D721Med (cell line): ENCODE data around the gene KPNA6.
"Not testable (repeated sequence)": the region's sequence is repeated elsewhere in the genome, so short reads cannot be mapped to it uniquely, and the experiment has no call there.

ENCODE experiments used
- DNase-seq: peaks from one replicate; pipeline ENCODE4 v3.0.0; 2011; ENCODE audit warnings: low spot score; ENCODE audit not compliant: insufficient read length
- FAIRE-seq: peaks from 2 replicates; lab custom pipeline; 2011; peaks lifted over from hg19 to GRCh38; lab: Jason Lieb, UNC
- TF ChIP-seq, protein P1 (sequence below): IDR thresholded peaks from 2 replicates; pipeline ENCODE4 v1.5.1; 2012; ENCODE audit warnings: mild to moderate bottlenecking, control low read depth; ENCODE audit not compliant: insufficient read depth; ENCODE audit errors: missing control alignments

KPNA6 gene

DNA sequence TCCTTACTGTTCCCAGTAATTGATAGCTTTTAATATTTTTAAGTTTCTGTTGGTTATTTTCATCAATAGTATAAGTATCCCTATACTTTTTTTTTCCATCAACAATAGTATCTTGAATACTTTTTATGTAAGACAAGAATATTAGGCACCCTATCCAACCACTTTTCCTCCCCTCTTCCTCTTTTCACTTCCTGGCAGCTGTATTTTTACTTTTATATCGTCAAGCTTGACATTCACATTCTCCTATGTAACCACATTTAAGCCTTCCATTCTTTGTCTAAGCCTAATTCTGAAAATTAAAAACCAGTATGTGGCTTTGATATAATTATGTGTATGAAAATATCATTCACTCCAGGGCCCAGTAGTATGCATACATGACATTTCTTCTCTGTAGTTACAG is 25.8 kb upstream of the KPNA6 start:
- DNase-seq, result no peak
- TF ChIP-seq, protein P1, sequence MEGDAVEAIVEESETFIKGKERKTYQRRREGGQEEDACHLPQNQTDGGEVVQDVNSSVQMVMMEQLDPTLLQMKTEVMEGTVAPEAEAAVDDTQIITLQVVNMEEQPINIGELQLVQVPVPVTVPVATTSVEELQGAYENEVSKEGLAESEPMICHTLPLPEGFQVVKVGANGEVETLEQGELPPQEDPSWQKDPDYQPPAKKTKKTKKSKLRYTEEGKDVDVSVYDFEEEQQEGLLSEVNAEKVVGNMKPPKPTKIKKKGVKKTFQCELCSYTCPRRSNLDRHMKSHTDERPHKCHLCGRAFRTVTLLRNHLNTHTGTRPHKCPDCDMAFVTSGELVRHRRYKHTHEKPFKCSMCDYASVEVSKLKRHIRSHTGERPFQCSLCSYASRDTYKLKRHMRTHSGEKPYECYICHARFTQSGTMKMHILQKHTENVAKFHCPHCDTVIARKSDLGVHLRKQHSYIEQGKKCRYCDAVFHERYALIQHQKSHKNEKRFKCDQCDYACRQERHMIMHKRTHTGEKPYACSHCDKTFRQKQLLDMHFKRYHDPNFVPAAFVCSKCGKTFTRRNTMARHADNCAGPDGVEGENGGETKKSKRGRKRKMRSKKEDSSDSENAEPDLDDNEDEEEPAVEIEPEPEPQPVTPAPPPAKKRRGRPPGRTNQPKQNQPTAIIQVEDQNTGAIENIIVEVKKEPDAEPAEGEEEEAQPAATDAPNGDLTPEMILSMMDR, result no peak
- FAIRE-seq, result no peak

DNA sequence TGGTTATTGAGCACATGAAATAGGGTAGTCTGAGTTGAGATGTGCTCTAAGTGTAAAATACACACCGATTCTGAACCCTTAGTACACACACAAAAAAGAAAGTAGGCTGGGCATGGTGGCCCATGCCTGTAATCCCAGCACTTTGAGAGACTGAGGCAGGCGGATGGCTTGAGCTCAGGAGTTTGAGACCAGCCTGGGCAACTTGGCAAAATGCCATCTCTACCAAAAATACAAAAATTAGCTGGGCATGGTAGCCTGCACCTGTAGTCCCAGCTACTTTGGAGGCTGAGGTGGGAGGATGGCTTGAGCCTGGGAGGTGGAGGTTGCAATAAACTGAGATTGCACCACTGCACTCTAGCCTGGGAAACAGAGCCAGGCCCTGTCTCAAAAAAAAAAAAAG is 21.5 kb upstream of the KPNA6 start:
- FAIRE-seq, DNase-seq: not testable (repeated sequence)

DNA sequence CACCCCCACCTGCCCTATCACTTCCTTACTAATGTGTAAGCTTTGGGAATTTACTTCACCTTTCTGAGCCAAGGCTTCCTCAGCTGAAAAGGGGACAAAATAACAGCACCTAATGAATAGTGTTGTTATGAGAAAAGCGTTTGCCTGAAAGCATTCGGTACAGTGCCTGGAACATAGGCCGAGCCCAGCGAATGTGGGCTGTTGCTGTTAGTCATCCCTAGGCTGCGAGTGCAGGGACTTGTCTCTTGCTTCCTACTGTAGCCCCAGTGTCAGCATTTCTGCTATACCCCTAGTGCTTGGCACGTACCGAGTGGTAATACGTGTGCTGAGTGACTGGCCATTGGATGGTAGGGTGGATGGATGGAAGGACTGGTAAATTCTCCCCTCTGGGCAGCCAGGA is 16.7 kb upstream of the KPNA6 start:
- TF ChIP-seq, protein P1, result no peak
- DNase-seq, result no peak
- no peak for FAIRE-seq

DNA sequence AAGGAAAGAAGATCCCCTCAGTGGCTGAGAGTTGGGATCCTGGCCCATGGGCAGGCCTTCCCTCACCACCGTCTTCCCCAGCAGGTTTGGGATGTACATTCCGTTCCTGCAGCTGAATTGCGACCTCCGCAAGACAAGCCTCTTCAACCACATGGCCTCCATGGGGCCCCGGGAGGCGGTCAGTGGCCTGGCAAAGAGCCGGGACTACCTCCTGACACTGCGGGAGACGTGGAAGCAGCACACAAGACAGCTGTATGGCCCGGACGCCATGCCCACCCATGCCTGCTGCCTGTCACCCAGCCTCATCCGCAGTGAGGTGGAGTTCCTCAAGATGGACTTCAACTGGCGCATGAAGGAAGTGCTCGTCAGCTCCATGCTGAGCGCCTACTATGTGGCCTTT is 16.3 kb upstream of the KPNA6 start:
- TF ChIP-seq, protein P1, result no peak
- FAIRE-seq (no peak), DNase-seq (no peak)

DNA sequence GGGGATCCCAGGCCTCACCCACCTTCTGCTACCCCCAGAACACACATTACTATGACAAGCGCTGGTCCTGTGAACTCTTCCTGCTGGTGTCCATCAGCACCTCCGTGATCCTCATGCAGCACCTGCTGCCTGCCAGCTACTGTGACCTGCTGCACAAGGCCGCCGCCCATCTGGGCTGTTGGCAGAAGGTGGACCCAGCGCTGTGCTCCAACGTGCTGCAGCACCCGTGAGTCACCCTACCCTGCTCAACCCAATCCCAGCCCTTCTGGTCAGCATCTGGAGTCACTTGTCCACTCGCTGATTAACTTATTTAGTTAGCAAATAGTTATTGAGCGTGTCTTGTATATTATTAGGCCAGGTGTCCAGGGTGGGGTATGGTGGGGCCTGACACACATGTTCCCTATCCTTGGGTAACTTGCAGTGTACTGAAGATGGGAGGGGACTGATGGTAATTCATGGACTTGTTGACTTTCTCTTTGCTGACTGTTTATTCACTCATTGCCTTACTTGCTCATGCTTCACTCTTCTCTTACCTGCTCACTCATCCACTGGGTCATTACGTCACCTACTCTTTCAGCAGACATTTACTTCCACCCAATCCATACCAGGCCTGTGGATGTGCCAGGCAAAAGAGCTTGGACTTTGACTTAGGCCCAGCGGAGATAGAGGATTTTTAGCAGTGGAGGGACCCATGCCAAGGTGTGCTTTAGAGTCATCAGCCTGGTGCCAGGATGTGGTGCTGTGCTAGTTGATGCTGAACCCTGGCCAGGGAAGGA is 12.9 kb upstream of the KPNA6 start:
- FAIRE-seq, result no peak
- DNase-seq, result no peak
- TF ChIP-seq, protein P1, result no peak

DNA sequence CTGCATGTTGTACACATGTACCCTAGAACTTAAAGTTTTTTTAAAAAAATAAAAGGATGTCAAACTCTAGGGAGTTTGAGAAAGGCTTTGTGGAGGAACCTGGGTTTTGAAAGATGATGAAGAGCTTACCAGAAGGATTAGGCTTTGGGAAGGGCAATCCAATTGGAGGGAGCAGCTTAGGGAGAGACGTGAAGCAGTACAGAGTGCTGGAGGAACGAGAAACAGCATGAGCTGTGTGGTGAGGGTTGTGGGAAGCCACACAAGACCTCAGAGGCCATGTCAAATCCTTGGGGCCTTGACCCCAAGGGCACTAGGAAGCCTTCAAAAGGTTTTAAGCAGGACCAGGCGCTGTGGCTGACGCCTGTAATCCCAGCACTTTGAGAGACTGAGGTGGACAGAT is 8.4 kb upstream of the KPNA6 start:
- peak; percentile 79 for DNase-seq
- TF ChIP-seq, protein P1, result no peak
- no peak for FAIRE-seq

GRCh38 chr1:32100359-32100758 is 7.5 kb upstream of the KPNA6 start:
- DNase-seq (no peak), FAIRE-seq (no peak)
- TF ChIP-seq, protein P1, result no peak
